DMS 273 (cell line): ENCODE results near the gene C2CD4C.
"Not testable (repeated sequence)": the region's sequence is repeated elsewhere in the genome, so short reads cannot be mapped to it uniquely, and the experiment has no call there.

Source experiments
- DNase-seq: peaks from one replicate; lab custom pipeline; 2025; ENCODE audit not compliant: unreplicated experiment; lab: John Stamatoyannopoulos, UW

The C2CD4C gene

DNA sequence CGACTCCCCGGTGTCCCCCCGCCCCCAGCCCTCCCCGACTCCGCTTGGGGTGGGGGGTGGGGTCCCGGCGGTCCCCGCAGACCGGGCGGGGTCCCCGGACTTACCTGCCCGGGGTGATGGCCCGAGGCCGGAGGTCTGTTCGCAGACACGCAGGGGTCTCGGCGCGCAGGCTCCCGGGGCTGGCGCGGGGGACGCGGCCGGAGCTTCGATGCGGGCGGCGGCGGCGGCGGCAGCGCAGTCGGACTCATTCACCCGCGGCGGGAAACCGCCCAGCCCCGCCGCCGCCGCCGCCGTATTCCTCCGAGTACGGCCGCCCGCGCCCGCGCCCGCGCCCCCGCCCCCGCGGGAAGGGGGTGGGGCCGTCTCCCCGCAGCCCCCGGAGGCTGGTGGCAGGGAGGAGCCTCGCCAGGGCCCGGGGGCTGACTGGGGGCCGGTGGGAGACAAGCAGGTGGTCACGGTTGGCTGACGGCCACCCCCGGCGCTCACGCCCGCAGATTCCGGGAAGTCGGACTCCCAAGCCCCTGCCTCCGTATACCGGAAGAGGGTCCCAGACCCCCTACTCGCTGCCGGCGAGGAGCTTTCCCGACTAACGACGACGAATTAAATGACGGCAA is at the start of gene C2CD4C:
Gene C2CD4C, minus strand, starts transcription at position 246 of the 614 bp plus-strand sequence. CDS start 786 bp downstream, outside the sequence.
- peak; percentile 66 for DNase-seq

DNA sequence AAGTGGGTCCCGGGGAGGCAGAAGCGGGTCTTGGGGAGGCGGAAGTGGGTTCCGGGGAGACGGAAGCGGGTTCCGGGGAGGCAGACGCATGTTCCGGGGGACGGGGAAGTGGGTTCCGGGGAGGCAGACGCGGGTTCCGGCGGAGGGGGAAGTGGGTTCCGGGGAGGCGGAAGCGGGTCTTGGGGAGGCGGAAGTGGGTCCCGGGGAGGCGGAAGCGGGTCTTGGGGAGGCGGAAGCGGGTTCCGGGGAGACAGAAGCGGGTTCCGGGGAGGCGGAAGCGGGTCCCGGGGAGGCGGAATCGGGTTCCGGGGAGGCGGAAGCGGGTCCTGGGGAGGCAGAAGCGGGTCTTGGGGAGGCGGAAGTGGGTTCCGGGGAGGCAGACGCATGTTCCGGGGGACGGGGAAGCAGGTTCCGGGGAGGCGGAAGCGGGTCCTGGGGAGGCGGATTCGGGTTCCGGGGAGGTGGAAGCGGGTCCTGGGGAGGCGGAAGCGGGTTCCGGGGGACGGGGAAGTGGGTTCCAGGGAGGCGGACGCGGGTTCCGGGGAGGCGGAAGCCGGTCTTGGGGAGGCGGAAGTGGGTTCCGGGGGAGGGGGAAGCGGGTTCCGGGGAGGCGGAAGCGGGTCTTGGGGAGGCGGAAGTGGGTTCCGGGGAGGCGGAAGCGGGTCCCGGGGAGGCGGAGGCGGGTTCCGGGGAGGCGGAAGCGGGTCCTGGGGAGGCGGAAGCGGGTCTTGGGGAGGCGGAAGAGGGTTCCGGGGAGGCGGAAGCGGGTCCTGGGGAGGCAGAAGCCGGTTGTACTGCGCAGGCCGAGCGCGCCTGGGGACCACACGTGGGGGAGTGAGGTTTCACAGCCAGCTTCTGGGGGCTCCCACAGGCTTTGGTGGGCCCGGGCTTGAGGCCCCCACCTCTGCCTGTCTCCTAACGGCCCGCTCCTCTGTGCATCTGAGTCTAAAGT is 49.4 kb upstream of the C2CD4C start:
- no peak for DNase-seq

GRCh38 chr19:457636-458035 is 48.7 kb upstream of the C2CD4C start:
- DNase-seq, result no peak

GRCh38 chr19:456547-457110 is 47.7 kb upstream of the C2CD4C start:
- no peak for DNase-seq

DNA sequence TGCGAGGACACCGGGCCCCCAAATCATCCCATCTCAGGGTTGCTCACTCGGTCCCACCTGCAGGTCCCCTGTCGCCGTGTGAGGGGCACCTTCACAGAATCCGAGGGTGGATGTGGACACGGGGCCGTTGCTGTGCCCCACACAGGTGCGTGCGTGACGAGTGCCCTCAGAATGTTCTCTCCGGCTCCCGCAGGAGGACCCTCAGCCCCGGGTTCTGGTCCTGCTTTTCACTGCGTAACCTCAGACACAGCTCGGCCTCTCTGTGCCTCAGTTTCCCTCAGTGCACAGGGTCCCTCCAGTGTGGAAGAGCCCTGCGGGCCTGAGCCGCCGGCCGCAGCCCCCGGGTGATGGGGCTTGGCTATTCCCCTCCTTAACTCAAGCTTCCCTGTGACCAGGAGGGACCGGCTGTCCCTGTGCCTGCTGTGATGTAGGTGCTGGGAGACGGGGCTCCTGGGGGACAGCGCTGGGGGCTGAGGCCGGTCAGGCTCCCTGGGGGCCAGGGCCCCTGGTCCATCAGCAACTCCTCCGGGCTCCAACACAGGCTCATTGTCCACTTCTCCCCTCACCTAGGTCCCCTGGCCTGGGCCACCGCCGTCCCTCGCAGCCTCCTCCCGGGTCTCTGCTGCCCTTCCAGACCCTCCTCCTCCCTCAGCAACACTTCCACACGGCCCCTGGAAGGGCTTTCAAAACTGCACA is 47.1 kb upstream of the C2CD4C start:
- no peak for DNase-seq

DNA sequence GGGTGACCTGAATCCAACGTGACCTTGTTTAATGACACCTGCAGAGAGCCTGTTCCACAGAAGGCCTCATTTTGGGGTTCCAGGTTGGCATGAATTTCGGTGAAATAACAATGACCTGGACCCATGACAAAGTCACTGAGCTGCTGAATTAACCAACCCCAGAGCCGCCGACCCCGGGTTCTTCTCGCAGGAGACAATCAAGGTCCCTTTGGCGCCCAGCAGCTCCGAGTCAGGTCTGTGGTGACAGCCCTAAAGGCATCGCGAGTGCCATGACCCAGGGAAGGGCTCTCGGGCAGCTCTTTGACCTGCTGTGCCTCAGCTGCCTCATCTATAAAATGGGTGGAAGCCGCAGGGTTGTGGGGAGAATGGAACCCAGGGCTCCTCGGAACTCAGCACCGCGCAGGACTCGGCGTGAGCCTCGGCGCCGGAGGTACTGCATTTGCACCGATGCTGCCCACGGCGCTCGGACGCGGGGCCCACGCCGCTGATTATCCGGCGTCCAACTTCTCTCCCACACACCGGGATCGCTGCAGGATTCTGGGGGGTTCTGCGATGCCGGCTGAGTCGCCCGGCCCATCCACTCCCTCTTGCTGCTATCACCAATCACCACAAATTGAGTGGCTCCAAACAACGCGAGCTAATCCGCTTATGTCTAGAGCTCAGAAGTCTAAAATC is 46.2 kb upstream of the C2CD4C start:
- no peak for DNase-seq

DNA sequence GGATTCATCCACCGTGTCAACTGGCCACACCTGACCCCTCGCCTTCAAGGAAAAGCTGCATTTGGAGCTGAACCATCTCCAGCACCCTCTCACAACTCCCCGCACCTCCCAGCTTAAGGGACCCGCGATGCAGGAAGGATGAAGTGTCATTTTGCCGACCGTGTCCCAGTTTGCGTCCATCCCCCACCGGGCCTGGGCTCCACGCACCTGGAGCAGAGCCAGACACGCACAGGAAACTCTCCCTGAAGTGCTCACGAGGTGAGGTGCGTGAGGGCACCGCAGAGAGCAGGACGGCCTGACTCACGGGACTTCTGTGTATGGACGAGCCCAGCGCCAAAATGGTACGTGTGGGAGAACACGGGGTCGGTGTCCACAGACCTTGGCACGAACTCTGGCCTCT is 44.7 kb upstream of the C2CD4C start:
- DNase-seq, result no peak

DNA sequence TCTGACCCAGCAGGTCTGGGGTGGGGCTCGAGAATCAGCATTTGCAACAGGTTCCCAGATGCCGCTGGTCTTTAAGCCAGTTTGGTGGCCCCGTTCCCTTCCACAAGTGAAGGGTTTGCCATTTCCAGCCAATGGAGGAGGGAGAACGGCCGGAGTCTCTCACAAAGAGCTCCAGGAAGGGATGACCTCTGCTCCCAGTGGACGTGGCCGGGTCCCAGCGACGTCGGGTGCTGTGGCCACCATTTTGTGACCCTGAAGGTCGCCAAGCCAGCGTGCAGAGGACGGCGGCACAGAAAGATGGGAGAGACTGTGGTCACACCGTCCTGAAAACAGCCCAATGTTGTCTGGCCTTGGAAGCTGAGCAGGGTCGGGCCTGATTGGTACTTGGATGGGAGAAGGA is 43.9 kb upstream of the C2CD4C start:
- DNase-seq, result no peak

- DNase-seq, result not testable (repeated sequence)
These were observed 42.0 kb upstream of the C2CD4C start for GRCh38 chr19:450912-451481.

GRCh38 chr19:449916-450315 is 41.0 kb upstream of the C2CD4C start:
- no peak for DNase-seq

DNA sequence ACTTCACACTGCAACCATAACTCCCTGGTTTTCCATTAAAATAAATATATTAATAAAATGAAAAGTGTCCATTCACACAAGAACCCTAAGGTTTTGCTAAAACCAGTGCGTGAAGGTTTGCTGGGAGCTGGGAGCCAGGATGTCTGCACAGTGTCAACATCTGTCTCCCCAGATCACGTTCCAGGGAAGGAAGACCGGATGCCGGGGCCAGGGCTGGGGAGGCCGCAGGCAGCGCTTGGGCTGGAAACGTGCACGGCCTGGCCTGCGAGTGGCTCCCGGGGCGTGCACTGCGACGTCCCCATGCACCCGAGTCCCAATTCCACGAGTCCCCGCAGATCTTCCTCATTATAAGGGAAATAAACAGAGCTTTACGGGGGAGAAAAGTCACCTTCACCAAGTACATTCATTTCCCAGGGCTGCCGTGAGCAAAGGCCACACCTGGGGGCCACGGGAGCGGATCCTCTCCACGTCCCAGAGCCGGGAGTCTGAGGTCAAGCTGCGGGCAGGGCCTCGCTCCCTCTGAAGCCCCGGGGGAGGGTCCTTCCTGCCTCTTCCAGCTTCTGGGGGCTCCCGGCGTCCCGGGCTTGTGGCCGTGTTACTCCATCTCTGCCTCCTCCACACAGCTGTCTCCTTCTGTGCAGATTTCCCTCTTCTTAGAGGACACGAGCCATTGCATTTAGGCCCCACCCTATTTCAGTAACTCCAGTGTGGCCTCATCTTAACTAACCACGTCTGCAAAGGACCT is 39.0 kb upstream of the C2CD4C start:
- no peak for DNase-seq

- no peak for DNase-seq
These were observed 38.1 kb upstream of the C2CD4C start for GRCh38 chr19:447064-447426.

DNA sequence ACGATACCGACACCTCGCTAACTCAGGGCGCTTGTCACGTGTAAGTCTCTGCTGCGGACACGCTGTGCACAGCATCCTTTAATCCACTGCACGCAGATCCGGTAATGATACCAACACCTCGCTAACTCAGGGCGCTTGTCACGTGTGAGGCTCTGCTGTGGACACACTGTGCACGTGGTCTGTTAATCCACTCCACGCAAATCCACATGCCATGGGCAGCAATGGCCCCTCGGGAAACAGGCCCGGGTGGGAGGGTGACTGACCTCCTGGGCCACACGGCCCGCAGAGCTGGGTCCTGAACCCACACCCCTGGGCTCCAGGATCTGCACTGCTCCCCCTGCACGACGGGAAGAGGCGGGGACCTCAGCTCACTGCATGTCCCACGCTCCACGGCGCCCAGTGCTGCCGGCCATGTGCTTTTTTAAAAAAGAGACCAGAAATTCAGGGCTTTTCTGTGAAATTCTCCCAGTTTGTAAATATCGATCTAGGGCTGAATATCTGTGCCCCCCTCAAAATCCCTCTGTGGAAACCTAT is 35.8 kb upstream of the C2CD4C start:
- no peak for DNase-seq

DNA sequence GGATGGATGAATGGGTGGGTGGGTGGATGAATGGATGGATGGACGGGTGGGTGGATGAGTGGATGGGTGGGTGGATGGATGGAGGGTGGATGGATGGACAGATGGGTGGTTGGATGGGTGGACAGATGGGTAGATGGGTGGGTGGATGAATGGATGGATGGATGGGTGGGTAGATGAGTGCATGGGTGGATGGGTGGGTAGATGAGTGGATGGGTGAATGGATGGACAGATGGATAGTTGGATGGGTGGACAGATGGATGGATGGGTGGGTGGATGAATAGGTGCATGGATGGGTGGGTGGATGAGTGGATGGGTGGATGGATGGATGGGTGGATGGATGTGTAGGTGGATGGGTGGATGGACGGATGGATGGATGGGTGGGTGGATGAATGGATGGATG is 34.1 kb upstream of the C2CD4C start:
- no peak for DNase-seq

GRCh38 chr19:442085-442484 is 33.1 kb upstream of the C2CD4C start:
- no peak for DNase-seq

DNA sequence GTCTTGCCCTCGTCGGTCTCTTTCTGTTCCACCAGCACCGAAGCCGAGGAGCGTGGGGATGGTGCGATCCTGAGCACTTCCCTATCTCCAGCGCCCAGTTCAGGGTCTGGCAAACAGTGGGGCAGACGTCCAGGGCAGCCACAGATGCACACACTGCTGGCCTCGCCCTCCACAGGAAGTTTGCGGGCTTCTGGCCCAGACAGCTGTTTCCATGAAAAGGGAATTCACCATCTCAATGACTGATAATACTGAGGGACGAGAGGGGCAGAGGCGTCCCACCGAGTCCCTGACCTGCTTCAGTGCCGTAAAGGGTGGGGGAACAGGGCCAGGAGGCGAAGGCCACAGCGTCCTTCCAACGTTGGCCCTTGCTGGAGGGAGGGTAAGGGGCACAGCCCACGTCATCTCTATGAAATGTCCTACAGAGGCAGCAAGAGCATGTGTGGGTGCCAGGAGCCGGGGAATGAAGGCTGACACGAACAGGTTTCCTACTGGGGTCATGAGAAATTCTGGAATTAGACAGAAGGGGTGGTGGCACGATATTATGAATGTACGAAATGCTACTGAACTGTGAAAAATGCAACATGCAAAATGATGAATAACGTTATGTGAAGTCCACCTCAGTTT is 32.4 kb upstream of the C2CD4C start:
- DNase-seq, result no peak

DNA sequence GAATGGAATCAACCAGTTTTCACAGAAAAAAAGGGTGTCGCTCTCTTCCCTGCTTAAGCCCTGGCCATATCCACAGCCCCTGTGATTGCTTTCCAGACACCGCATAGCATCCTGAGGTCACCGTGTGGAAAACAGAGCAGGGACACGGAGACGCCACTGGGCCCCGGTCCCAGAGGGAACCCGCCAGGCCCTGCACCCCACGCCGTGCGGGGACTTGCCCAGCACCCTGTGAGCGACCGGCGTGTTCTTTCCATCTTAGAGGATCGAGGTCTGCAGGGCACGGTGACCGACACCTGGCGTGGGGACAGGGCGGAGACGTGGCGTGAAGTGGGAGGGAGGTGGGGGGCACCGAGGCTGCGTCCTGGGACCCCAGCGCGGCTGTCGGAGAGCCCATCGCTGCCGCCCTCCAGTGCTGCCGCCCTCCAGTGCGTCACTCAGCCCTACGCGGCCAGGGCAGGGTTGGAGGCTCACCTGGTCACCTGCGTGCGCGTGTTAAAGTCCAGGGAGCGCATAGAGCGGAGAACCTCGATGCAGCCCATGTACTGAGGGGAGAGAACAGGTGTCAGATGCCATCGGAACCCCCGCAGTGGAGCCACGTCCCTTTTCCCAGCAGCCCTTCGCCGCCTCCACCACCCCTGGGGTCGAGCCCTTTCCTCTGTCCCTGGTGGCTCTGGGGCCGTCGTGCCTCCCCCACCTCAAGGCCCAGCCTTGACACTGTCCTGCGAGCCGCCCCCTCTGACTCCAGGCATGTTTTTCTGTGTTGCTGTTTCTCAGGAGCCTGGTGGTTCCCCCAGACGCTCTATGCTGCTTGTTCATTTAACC is 31.7 kb upstream of the C2CD4C start:
- no peak for DNase-seq

DNA sequence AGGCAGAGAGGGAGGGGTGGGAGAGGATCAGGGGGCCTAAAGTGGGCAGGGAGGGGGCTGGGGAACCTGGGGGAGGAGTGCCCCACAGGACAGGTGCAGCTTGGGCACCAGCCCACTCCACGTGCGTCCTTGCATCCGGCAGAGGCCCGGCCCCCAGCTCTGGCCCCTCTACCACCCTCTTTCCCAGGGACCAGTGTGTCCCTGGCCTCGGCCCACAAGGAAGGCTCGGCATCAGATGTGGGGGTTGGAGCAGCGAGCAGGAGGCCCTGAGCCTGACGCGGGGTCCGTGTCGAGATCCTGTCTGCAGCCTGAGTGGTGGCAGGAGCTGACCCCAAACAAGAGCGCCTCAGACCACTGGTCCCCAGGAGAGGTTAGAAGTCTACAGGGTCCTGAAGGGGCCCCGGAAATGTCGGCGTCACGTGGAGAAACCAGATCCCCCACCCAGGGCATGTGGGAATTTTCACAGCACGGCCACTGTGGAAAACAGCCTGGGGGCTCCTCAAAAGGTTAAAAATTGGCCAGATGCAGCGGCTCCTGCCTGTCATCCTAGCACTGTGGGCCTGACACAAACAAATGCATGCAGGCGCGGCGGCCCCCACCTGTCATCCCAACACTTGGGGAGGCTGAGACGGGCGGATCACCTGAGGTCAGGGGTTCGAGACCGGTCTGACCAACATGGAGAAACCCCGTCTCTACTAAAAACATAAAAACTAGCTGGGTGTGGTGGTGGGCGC is 30.4 kb upstream of the C2CD4C start:
- no peak for DNase-seq
